Measurements from ENCODE around the gene NSMCE1.

DNA sequence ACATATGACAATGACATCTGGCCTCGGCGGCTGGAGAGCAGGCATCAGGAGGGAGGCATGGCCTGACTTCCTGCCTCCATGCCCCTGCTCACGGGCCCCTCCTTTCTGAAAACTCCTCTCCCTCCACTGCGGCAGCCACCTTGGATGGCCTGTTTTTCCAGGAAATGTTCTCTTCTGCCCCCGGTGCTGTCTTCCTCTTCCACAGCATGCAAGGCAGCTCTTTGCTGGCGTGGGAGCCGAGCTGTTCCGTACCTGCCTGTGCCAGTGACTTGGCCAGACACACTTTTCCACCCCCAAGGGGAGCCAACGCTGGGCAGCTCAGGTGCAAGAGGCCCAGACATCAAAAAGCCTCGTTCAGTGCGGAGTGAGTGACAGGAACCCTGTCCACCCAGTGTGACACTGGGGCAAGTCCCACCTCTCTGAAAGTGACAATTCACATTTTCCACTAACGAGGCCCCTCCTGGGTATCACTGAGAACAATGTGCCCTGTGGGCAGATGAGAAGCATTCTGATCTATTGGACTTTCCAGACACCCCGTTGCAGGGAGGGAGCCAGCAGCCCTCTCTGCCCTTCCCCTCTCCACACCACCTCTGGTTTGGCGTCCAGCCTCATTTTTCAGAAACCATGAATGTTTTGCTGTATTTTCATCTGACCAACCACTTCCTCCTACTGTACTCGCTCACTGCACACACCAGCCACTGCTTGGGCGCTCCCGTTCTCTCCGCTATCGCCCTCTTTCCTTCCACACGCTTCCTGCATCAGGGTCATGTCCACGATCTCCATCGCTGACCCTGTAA lies 31.2 kb downstream of the NSMCE1 start:
- TF ChIP-seq CTCF (IDR thresholded peaks at IDR 0.05; ENCODE audit: low read length) (no peak), EZH2 (optimal IDR thresholded peaks at IDR 0.05; ENCODE audit: low read depth, low read length) (no peak)
